Stimulated activated CD4-positive, alpha-beta T cell treated with anti-CD3 and anti-CD28 coated beads, TNF-alpha, amount 100 ng/mL, for 1 hour (primary cell): ENCODE measurements around the gene ZNF341.
"Not testable (repeated sequence)": the region's sequence is repeated elsewhere in the genome, so short reads cannot be mapped to it uniquely, and the experiment has no call there.

Source experiments
- DNase-seq, 3 donors: peaks; one replicate each; pipeline ENCODE4 v3.0.0-alpha.2; 2020; ENCODE audit warnings: low read depth in 3 of 3, low spot score in 1 of 3

Gene ZNF341

DNA sequence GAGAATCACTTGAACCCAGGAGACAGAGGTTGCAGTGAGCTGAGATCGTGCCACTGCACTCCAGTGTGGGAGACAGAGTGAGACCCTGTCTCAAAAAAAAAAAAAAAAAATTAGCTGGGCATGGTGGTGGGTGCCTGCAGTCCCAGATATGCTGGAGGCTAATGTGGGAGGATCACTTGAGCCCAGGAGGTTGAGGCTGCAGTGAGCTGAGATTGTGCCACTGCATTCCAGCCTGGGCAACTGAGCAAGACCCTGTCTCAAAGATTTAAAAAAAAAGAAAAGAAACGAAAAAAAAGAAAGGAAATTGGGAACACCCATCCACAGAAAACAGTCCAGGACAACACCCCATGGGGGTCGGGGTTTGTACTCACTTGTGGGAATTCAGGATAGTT, 60.8 kb downstream of the ZNF341 start:
- not testable (repeated sequence) for DNase-seq

DNA sequence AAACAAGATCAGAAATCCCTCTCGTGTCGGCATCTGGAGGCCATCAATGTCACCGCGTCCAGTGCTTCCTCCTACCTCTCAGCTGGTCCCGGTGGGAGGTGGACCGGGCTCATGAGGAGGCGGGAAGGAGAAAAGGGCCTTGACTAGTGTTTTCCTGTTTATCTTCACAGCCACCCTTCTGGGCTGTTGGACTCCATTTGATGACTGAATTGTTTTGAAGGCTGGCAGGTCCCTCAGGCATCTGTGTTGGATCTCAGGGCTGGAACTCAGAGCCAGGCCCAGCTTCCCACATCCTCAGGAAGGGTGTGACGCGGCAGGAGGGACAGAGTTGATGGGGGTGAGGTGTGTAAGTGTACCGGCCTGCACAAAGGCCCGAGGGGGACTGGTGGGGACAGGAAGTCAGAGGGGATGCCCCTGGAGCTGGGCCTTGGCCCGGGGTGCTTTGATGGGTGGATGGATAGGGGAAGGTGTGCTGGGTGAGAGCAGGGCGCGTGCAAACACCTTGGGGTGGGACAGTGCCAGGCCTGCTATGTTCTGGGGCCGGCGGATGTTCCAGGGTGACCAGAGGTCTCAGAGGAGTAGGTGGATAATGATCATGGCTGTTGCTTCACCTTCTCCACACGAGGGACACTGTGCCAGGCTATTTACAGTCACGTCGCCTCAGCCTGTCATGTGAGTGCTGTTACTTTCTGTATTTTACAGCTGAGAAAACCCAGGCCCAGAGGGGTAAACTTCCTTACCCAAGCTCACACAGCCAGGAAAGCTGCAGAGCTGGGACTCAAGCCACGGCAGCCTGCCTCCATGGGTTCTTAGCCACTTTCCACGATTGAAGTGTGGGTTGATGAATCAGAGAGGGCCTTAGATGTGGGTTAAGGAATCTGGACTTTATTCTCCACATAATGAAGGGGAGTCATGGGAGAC, 61.5 kb downstream of the ZNF341 start:
- DNase-seq = no peak

DNA sequence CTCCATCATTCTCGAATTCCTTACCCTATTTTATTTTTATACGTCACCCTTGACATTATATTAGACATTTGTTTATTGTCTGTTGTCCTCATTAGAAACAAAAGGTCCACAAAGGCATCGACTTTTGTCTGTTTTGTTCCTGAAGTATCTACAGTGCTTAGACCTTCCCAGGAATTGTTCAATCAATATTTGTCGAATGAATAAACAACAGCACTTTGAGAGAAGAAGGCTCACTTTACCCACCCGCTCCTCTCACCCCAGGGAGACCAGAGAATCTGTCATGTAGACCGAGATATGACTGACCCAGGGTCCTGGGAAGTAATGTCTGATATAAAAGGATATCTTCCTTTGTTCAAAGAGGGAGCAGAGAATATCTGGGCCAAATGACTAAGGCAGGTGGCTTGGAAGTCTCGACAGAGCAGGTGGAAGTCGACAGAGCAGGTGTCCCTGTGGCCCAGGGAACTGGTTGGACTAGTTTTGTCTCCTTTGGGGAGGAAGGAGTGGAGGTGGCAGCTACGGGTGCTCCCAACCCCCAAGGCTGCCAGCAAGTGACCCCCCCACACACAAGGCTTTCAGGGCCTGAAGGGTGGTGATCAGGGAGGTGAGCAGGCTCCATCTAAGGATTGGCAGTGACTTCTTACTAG, 64.6 kb downstream of the ZNF341 start:
- no peak for DNase-seq

DNA sequence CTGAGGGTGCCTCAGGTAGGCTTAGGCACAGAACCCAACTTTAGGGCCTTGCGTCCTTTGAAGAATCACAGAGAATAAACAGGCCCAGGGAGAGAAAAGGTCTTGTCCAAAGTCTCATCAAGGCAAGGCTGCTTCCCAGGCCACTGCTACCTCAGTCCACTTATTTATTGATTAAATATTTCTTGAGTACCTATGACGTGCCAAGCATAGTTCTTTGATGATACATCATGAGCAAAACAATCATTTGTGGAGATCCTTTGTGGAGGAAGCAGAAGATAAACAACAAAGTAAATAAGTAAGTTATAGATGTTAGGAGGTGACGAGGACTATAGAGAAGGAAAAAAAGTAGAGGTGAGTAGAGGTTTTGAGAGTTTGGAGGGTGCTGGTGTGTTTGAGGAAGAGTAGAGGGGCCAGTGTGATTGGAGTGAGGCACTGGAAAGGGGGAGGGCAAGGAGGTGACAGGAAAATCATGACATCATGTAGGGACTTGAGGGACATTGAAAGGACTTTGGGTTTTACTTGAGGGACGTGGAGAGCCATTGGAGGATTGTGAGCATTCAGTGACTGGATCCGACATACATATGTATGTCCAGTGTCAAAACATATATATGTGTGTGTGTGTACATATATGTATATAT, 65.2 kb downstream of the ZNF341 start:
- DNase-seq = no peak

DNA sequence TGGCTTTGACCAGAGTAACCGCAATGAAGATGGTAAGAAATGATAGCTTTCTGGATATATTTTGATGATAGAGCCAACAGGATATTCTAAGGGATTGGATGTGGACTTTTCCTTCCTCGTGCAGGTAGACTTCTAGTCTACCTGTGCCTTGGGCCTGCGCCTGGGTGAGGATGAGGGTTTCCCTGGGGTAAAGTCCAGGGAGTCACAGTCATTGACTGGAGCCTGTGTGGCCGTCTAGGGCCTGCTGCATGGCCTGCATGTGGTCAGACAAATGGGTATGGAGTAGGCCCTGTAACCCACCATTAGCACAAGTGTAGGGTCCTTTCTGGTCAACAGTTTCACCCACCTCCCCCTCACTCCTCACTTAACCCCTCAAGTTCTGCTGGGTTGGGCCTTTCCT, 66.6 kb downstream of the ZNF341 start:
- no peak for DNase-seq

DNA sequence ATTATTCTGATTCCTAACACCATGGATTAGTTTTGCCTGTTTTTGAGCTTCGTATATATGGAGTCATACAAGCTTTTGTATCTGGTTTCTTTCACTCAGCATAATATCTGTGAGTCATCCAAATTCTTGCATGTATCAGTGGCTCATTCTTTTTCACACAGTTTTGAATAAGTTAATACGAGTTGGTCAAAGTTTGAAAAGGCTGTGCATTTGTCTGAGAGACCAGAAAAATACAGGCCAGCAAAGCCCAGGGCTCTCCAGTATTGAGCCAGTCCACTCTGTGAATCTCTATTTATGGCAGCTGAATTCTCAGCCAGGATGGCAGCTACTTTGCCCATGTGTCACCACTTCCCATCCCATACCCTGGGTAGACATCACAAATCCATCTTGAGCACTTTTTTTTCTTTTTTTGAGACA, 72.1 kb downstream of the ZNF341 start:
- DNase-seq = no peak

DNA sequence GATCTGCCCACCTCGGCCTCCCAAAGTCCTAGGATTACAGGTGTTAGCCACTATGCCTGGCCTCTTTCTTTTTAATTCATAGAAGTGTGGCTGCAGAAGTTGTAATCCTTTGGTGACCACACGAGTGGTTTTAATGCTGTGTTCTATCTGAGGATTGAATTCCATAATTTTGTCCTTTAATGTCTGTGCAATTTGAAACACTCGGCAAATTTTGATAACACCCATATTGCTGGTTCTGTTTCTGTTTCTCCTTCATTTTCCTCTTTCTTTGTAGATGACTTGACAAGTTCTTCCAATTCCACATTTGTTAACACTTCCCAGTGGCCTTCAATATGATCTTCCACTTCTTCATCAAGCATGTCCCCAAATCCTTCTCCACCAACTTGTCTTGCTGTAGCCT, 76.6 kb downstream of the ZNF341 start:
- no peak for DNase-seq

DNA sequence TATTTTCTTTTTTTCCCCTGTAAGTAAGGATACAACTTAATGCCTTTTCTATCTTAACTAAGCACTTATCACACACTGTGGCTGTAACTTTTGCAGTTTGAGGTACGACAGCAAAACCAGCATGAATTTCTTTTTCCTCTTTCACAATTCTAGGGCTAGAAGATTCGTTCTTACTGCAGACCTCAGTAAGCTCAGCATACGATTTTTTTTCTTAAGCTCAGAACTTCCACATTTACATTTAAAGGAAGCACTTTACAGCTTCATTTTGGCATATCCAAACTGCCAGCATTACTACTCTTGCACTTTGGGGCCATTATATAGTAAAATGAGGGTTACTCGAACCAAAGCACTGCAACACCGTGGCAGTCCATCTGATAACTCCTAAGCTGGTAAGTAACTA, 78.5 kb downstream of the ZNF341 start:
- no peak for DNase-seq

DNA sequence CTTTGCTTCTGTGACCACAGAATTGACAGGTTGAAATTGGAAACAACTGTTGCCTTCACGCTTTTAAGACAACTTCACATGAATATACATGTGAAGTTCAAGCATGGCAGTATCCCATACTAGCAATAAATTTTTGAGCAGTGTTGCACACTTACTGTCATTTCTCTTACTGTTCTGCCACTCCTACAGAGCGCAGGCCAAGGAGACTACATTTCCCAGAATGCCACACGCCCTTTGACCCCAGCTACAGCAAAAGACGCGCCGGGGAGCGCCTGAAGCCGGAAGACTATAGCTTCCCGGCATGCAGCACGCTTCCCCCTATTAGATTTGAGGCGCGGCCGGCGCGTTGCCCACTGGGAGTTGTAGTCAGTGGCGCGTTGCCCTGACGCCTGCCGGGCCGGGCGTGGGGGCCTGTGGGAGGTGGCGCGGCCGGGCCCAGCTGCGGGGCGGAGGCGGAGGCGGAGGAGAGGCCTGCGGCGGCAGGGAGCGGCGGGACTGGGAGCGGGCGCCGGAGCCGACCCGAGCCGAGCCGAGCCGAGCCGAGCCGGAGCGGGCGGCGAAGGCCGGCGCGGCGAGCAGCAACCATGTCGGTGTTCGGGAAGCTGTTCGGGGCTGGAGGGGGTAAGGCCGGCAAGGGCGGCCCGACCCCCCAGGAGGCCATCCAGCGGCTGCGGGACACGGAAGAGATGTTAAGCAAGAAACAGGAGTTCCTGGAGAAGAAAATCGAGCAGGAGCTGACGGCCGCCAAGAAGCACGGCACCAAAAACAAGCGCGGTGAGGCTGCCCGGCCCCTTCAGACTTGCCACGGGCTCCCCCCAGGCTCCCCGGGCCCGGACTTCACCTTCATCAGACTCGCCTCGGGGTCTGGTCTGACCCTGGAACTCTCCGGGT, 79.3 kb downstream of the ZNF341 start, which contains the start of gene CHMP4B:
TSS of gene CHMP4B (plus strand) at position 464 of the 891 bp plus-strand sequence. CDS start at position 585, 121 bp downstream.
- peak; percentile 94 to 96 (median 95) for DNase-seq

DNA sequence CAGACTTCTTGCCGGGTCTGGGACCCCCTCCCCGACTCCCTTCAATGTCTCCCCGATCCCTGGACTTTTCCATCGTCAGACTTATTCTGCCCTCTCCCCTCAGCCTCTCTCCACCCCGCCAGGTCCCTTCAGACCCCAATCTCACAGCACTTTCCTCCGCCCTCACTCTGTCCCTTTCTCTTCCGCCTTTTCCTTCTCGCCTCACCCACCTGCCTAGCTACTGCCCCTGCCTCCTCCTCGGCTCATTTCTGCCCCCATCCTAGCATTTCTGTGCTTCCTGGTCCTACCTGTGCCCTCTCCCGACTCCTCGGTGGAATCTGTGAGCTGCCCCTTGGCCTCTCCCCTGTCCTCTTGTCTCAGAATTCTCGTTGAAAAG, 80.0 kb downstream of the ZNF341 start:
- DNase-seq = no peak

DNA sequence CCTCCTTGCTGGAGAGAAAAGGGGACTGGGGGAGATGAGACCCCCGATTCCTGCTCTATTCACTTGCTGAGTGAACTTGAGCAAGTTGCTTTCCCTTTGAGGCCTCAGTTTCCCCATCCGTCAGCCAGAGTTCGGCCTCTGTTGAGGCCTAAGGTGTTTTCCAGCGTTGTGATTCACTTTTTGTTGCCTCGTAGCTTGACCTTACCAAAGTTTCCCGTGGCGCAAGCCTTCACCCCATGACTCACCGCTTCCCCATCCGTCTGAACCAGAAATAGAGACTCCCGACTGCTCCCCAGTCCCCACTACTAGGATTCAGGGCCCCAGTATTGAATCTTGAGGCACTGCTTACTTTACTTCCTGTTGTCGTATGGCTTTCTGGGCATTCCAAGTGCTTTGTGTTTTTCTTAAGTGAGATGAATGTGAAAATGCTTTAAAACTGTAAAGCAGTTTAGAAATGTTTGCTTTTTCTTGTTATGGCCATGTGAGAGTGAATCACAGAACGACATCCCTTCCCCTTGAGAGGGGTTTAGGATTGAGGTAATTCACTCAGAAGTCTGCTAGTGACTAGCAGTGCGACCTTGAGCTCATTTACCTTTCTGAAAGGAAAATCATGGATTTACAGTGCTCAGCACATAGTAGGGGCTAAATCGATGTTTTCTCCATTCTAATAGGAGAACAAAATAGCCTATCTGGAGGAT, 80.5 kb downstream of the ZNF341 start:
- DNase-seq = peak in 1 of 3 donors; percentile 4

DNA sequence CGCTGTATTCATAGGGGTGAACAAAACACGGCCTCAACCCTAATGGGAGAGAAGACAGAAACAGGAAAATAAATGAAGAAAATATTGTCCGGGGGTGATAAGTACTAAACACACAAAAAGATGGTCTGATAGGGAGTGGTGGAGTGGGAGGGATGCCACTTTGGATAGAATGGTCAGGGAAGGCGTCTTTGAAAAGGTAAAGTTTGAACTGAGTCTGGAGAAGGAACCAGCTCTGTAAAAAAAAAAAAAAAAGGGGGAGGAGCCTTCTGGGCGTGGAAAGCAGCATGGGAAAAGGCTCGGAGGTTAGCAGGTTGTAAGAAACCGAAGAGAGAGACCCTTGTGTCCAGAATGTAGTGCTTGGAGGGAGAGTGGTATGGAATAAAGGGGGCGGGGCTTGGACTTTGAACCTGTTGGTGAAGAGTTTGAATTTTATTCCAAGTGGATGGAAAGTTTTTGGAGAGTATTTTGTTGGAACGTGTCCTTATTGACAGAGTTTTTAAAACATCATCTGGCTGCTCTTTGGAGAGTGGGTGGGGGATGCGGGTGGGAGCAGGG, 81.2 kb downstream of the ZNF341 start:
- DNase-seq = no peak

DNA sequence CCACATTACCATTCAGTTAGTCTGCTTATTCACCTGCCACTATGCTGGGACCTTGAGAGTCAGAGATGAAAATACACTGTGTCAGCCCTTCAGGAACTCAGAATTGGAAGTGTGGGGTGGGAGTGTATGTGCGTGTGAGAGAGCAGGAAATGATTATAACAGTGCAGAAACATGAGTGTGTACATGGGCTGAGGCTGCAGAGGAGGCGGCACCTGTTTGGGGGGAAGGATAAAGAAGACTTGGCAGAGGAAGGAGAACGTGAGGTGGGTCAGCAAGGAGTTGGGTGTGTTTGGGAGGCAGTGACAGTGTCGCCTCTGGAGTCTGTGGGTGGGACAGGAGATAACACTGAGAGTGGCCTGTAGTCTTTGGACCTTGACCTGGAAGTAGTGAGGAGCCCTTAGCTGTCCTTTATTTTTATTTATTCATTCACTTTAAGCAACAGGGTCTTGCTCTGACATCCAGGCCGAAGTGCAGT, 82.5 kb downstream of the ZNF341 start:
- DNase-seq = no peak

DNA sequence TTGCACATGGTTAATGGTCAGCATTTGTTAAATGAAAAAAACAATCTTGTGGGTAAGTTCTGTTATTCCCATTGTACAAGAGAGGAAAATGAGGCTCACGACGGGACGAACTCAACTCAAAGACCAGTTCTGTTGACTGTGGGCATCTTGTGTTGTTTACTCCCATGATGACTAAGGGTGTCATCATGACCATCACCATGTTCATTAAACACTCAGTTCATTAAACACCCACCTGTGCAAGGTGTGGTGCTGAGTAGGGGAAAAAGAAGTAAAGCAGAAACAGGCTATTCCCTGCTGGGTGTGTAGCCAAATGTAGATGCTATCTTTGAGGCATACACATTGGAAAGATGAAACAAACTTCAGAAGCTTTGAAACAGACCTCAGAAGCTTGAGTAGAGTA, 83.9 kb downstream of the ZNF341 start:
- no peak for DNase-seq

DNA sequence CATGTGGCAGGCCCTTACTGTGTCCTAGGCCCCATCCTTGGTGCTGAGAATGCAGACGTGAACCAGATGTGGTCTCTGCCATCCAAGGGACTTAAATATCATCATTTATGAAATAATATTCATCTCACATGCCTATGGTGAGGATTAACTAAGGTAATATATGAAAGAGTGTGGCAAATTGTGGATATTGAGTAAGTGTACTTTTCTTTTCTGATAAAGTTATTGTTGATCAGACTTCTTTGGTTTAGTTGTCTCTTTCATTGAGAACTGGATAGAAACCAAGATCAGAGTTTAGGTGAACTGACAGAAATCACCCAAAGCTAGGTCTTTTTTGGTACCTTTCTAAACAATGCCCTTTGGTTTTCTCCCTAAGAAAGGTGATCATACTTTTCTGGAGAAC, 84.4 kb downstream of the ZNF341 start:
- DNase-seq = no peak

DNA sequence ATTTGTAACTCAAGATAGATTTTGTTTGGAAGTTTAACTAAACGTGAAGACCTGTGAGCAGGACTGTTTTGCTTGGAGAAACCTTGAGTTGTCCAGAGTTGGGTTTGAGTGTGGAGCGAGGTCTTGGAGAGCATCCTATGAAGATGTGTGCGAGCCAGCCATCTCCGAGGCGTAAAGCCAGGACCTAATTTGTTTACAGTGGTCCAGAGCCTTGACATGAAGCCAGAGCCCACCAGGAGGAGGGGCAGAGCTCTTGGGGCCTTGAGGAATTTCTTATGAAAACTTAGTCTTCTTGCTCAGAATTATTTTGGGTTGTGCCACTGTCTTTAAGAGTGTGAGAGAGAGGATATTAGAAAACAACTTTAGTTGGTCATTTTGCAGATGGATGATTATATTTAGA, 85.6 kb downstream of the ZNF341 start:
- DNase-seq = no peak

DNA sequence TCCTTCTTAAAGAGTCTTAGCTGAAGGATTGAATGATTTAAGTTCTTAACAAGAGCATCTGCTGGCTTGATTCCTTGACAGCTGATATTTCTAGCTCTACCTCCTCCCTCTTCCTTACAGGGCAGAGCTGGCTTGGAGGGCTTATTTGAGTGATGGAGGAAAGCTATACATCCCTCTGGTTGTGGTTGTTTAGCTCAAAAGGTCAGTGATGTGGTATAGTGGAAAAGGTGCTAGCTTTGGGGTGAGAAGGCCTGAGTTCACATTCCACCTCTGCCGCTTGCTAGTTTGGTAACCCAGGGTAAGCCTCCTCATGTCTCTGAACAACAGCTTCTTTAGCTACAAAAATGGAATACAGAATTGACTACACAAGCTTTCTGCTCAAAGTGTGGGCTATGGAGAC, 87.7 kb downstream of the ZNF341 start:
- no peak for DNase-seq

DNA sequence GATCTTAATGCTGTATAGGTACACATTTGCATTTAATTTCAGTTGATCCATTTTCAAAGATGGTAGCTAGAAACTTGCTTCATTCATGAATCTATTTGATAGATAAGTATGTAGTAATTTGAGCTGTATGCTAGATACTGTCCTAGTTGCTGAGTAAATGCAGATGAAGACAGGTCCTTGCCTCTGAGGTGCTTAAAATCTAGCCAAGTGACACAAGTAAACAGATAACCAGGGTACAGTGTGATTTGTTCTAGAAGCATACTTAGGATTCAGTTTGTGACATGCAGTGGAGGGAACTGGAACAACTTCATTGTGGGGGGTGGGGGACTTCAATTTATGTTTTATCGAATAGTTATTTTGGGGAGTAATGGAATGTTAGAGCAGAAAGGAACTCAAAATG, 88.6 kb downstream of the ZNF341 start:
- no peak for DNase-seq

DNA sequence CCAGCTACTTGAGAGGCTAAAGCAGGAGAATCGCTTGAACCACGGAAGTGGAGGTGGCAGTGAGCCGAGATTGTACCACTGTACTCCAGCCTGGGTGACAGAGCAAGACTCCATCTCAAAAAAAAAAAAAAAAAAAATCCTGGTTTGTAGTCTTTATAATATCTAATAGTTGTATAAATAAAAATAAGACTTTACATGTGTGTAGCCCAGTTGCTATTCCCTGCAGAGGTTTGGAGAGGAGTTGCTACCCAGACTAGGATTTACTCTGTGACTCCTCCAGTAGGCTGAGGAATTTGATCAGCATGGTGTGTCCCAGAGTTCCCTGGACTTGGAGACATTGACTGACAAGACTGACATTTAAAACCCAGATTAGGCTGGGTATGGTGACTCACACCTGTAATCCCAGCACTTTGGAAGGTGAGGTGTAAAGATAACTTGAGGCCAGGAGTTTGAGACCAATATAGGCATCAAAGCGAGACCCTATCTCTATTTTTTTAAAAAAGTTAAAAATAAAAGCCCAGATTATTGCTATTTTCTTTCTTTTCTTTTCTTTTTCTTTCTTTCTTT, 89.6 kb downstream of the ZNF341 start:
- no peak for DNase-seq

DNA sequence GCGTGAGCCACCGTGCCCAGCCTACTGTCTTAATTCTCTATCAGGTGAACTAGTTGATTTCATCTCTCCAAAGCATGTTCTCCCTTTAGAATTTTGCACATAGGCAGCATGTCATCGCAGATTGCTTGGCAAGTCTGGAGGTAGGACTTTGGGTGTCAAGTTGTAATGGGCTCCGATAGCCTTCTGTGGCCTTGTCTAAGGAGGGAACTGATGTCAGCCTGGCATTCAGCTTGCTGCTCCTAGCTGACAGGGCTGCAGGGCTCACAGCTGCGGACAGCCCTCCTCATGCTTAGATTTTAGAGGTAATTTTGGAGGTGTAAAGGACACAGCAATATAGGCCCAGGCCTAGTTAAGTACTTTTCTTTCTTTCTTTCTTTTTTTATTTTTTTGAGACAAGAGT, 90.6 kb downstream of the ZNF341 start:
- DNase-seq = no peak
